NB4 (cell line): Measurements from ENCODE around the gene CTU2.

Source experiments
- CTCF ChIP-seq: IDR thresholded peaks from one replicate; pipeline ENCODE4 v1.5.1; 2012; ENCODE audit warnings: low read depth, low read length
- MAX ChIP-seq: IDR thresholded peaks from 2 replicates; pipeline ENCODE4 v1.6.1; 2011; ENCODE audit warnings: low read depth, low read length
- MYC ChIP-seq: IDR thresholded peaks from 2 replicates; pipeline ENCODE4 v1.6.1; 2011; ENCODE audit warnings: low read depth, low read length
- POLR2A ChIP-seq: IDR thresholded peaks from 2 replicates; pipeline ENCODE4 v1.6.1; 2011; ENCODE audit warnings: mild to moderate bottlenecking; ENCODE audit not compliant: insufficient read length; ENCODE audit errors: extremely low read depth

DNA sequence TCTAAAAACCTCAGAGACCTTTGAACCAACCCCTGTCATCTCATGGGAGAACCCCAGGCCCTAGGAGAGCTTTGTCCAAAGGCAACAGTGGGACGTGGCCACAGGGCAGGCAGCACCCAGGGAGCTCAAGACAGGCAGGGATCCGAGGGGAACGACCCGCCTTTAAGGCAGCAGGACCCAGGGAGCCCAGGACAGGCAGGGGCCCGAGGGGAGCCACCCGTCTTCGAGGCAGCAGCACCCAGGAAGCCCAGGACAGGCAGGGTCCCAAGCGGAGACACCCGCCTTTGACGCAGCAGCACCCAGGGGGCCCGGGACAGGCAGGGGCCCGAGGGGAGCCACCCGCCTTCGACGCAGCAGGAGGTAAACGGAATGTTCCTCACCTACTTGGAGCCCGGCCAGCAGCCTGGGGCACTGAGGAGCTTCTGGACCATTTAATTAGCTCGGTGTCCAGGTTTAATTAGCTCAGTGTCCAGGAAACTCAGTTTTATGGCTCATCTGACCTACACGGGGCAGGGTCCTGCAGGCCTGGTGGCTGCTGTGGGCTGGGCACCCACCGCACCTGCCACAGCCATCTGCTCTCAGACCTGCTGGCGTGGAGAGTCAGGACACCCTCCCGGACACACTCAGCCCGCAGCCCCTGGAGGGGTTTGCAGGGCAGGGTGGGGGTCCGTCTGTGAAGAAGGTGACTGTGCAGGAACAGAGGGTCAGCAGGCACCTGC lies 54.3 kb downstream of the CTU2 start:
- TF ChIP-seq CTCF (no peak), POLR2A (no peak), MYC (no peak), MAX (no peak)
